ENCODE data around the gene ZDHHC7.

Gene ZDHHC7

GRCh38 chr16:84933774-84934631 is 77.3 kb downstream of the ZDHHC7 start:
- DNase-seq = no peak

GRCh38 chr16:84932681-84933080 is 78.7 kb downstream of the ZDHHC7 start:
- DNase-seq = peak; percentile 69

GRCh38 chr16:84931506-84931905 is 79.8 kb downstream of the ZDHHC7 start:
- no peak for DNase-seq

GRCh38 chr16:84931107-84931494 is 80.2 kb downstream of the ZDHHC7 start:
- DNase-seq = no peak

GRCh38 chr16:84930298-84931106 is 80.8 kb downstream of the ZDHHC7 start:
- no peak for DNase-seq

- DNase-seq = no peak
Measured at GRCh38 chr16:84929421-84930297, 81.7 kb downstream of the ZDHHC7 start.

GRCh38 chr16:84928679-84929420 is 82.5 kb downstream of the ZDHHC7 start:
- no peak for DNase-seq

- no peak for DNase-seq
Measured at GRCh38 chr16:84927621-84928591, 83.4 kb downstream of the ZDHHC7 start.

- no peak for DNase-seq
Measured at GRCh38 chr16:84926462-84926861, 84.9 kb downstream of the ZDHHC7 start.

GRCh38 chr16:84925773-84926372 is 85.5 kb downstream of the ZDHHC7 start:
- no peak for DNase-seq

- no peak for DNase-seq
Measured at GRCh38 chr16:84925092-84925772, 86.1 kb downstream of the ZDHHC7 start.

- no peak for DNase-seq
Measured at GRCh38 chr16:84924331-84925091, 86.8 kb downstream of the ZDHHC7 start.

Measured in eye (tissue), 1 donor.